Transverse colon (tissue), 4 donors: ENCODE data around the gene SULF2. TPM values are rescaled to one million over a fixed set of nuclear protein-coding genes. Genes with fewer than 3 reads are reported as not detected.

Source experiments
- DNase-seq: peaks from one replicate; pipeline ENCODE4 v3.0.0-alpha.2; 2019
- H3K27ac ChIP-seq, 4 donors: fragments of 200-600 bp; sonication (generic); 2 replicates each; pipeline ENCODE4 v1.5.1; 2016 to 2018; ENCODE audit warnings: inconsistent platforms in 4 of 4
- H3K27me3 ChIP-seq: fragments of 200-600 bp; sonication (generic); 2 replicates; pipeline ENCODE4 v1.5.1; 2017; ENCODE audit warnings: inconsistent platforms
- H3K36me3 ChIP-seq, 4 donors: fragments of 200-600 bp; sonication (generic); 2 replicates each; pipeline ENCODE4 v1.5.1; 2017 to 2019; ENCODE audit warnings: inconsistent platforms in 4 of 4
- H3K4me1 ChIP-seq, 4 donors: fragments of 200-600 bp; sonication (generic); 2 replicates each; pipeline ENCODE4 v1.5.1; 2017 to 2020; ENCODE audit warnings: inconsistent platforms in 4 of 4
- H3K4me3 ChIP-seq, 4 donors: fragments of 200-600 bp; sonication (generic); 1 replicate in 1 of 4; 2 replicates in 3 of 4; pipeline versions ENCODE4 v1.5.1 to v1.6.1; 2017 to 2019; ENCODE audit warnings: inconsistent platforms in 4 of 4
- H3K9me3 ChIP-seq, 2 donors: fragments of 200-600 bp; sonication (generic); 2 replicates each; pipeline ENCODE4 v1.5.1; 2017 to 2019; ENCODE audit warnings: inconsistent platforms in 2 of 2
- EP300 ChIP-seq: sonication (generic); formaldehyde crosslinking; IDR thresholded peaks from one replicate; pipeline ENCODE4 v1.6.1; 2017; ENCODE audit warnings: antibody characterized with exemption, low read depth
- POLR2A ChIP-seq: fragments of 450-650 bp; IDR thresholded peaks from one replicate; pipeline ENCODE4 v1.6.1; 2016; ENCODE audit warnings: antibody characterized with exemption, mild to moderate bottlenecking, moderate library complexity
- POLR2AphosphoS5 ChIP-seq, 3 donors: sonication (generic); formaldehyde crosslinking; IDR thresholded peaks; one replicate each; pipeline ENCODE4 v1.6.1; 2016; ENCODE audit warnings: antibody characterized with exemption in 3 of 3
- WGBS, 2 donors: methylation state at CpG; one replicate each; pipeline ENCODE4 v1.1.5; 2018; ENCODE audit warnings: low coverage in 1 of 2; 5-methylcytosine and 5-hydroxymethylcytosine counted together
- in situ Hi-C, 4 donors: fragments of 200-750 bp; cut with MboI; loops; one replicate each; pipeline versions ENCODE4 v1.15.0 to v1.15.1; 2017; ENCODE audit warnings: low sequenced_read_pairs in 3 of 4, low pct_ligation_motif_present in 1 of 4, low pct_unique_long_range_greater_than_20kb in 1 of 4
- intact Hi-C: fragments of 100-400 bp; cut with DNase I; formaldehyde crosslinking; loops from one replicate; pipeline ENCODE4 v1.15.1; 2023; ENCODE audit warnings: low total_unique reads
- total RNA-seq, 4 donors: library from RNA; depleted of rRNA; stranded (reverse); fragments of >200 nt; gene quantifications; one replicate each; pipeline ENCODE4 v1.1.0, GENCODE V29; 2016
- TF ChIP-seq, protein P1 (sequence below), 5 experiments: fragments of 200-600 bp in 3 of 5; fragments of 450-650 bp in 2 of 5; sonication (generic) in 3 of 5; IDR thresholded peaks; 1 replicate in 2 of 5; 2 replicates in 3 of 5; pipeline ENCODE4 v1.5.1; 2016 to 2017; ENCODE audit warnings: antibody characterized with exemption in 5 of 5, inconsistent platforms in 3 of 5, mild to moderate bottlenecking in 2 of 5, moderate library complexity in 1 of 5

Gene SULF2
- total RNA-seq, 4 donors from 2014 or later, result 103 to 257 (median 191) TPM

DNA sequence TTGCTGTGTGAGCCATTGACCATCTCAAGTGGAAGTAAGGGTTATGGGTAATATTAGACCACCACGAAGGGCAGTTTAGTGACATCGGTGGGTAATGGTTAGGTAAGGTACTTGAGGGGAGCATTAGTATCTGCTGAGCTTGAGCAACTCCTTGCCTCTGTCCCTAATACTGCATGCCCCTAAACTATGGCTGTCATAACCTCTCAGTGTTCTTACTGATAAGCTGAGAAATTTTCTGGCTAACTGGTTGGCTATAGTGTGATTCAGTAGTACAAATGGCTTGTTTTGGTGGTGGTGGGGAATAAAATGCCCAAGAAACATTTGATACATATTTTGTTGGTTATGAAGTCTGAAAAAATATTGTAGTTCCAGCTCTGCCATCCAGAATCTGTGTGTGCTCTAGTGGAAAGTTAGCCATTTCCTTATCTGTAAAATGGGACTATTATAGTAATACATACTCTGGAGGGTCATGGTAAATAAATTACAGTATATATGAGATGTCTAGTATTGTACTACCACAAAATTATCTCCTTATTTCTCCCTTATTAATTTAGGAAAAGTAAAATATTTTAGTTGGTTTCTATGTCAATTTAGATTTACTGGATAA is 170.5 kb downstream of the SULF2 start:
- TF ChIP-seq POLR2AphosphoS5 (IDR thresholded peaks at IDR 0.05), result no peak
- Histone ChIP-seq H3K9me3 (no peaks in the 10 kb centered on the region), H3K27ac (no peak overlapping the region), H3K4me1 (peaks cover 0 to 5% (median 2%) of the 10 kb centered on the region in 4 donors), H3K27me3 (no peaks in the 10 kb centered on the region), H3K4me3 (no peak overlapping the region), H3K36me3 (no peaks in the 10 kb centered on the region)
- intact Hi-C loops, result no loop called here
- in situ Hi-C loops, result loop anchor here in 3 of 4 donors (25.0 kb wide), 4 partner anchors 228 to 428 kb away; no protein-coding TSS in a partner anchor
- DNase-seq, result no peak
- WGBS, 2 donors, result 96 to 100% methylated on average over 1 to 2 of the region's 2 CpGs

DNA sequence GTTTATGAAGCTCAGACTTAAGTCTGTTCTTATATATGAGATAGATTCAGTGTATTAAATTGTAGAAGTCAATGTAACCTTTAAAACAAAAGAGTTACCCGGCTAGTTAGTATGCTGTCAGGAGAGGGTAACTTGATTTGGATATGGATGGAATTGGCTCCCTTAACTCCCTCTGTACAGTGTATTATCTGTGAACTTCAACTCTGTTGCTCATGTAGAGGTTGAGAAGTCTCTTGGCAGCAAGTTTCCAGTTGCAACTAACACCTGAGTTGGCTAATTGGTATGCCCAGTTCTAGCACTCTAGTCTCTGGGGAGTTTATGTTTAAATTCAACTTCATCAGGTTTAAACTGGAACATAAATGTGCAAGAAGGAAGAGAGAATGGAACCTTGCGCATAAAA is 172.6 kb downstream of the SULF2 start:
- Histone ChIP-seq H3K4me1 (peaks cover 0 to 7% (median 2%) of the 10 kb centered on the region in 4 donors), H3K36me3 (no peaks in the 10 kb centered on the region), H3K9me3 (no peaks in the 10 kb centered on the region), H3K27me3 (no peaks in the 10 kb centered on the region), H3K27ac (no peak overlapping the region), H3K4me3 (no peak overlapping the region)
- TF ChIP-seq POLR2A (no peak), EP300 (no peak), POLR2AphosphoS5 (IDR thresholded peaks at IDR 0.05) (no peak)
- TF ChIP-seq, protein P1, sequence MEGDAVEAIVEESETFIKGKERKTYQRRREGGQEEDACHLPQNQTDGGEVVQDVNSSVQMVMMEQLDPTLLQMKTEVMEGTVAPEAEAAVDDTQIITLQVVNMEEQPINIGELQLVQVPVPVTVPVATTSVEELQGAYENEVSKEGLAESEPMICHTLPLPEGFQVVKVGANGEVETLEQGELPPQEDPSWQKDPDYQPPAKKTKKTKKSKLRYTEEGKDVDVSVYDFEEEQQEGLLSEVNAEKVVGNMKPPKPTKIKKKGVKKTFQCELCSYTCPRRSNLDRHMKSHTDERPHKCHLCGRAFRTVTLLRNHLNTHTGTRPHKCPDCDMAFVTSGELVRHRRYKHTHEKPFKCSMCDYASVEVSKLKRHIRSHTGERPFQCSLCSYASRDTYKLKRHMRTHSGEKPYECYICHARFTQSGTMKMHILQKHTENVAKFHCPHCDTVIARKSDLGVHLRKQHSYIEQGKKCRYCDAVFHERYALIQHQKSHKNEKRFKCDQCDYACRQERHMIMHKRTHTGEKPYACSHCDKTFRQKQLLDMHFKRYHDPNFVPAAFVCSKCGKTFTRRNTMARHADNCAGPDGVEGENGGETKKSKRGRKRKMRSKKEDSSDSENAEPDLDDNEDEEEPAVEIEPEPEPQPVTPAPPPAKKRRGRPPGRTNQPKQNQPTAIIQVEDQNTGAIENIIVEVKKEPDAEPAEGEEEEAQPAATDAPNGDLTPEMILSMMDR (IDR thresholded peaks at IDR 0.05), result no peak
- no peak for DNase-seq
- WGBS, 2 donors, result 93 to 95% methylated on average over 2 of the region's 2 CpGs
- in situ Hi-C loops (loop anchor here in 3 of 4 donors (25.0 kb wide), 4 partner anchors 225 to 425 kb away; no protein-coding TSS in a partner anchor), intact Hi-C loops (no loop called here)

DNA sequence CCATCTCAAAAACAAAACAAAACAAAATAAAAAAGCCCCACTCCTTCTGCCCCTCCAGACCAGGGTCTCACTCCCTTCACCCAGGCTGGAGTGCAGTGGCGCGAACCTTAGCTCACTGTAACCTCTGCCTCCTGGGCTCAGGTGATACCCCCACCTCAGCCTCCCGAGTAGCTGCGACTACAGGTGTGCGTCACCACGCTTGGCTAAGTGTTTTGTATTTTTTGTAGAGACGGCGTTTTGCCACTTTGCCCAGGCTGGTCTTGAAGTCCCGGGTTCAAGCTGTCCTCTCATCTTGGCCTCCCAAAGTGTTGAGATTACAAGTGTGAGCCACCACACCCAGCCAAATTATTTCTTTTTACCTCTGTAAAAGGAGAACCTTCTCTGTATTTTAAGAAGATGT is 173.5 kb downstream of the SULF2 start:
- peaks cover 0 to 13% (median 2%) of the 10 kb centered on the region in 4 donors for H3K4me1 ChIP-seq
- DNase-seq, result no peak
- intact Hi-C loops, result no loop called here

GRCh38 chr20:47610945-47611250 is 174.4 kb downstream of the SULF2 start:
- no peaks in the 10 kb centered on the region for H3K9me3 ChIP-seq
- no peaks in the 10 kb centered on the region for H3K36me3 ChIP-seq
- in situ Hi-C loops (loop anchor here in 3 of 4 donors (25.0 kb wide), 4 partner anchors 224 to 424 kb away; no protein-coding TSS in a partner anchor), intact Hi-C loops (no loop called here)
- DNase-seq, result no peak
- peaks cover 0 to 13% (median 2%) of the 10 kb centered on the region in 4 donors for H3K4me1 ChIP-seq
- H3K27ac ChIP-seq, result peak overlapping the region in 1 of 4 donors; percentile 11
- TF ChIP-seq, protein P1 (IDR thresholded peaks at IDR 0.05), result no peak
- TF ChIP-seq POLR2AphosphoS5 (IDR thresholded peaks at IDR 0.05), result no peak
- TF ChIP-seq EP300, result no peak
- no peak for TF ChIP-seq POLR2A
- no peak overlapping the region for H3K4me3 ChIP-seq
- no peaks in the 10 kb centered on the region for H3K27me3 ChIP-seq

More for the DNA sequence above, 173.5 kb downstream of the SULF2 start:
- Histone ChIP-seq H3K27me3 (no peaks in the 10 kb centered on the region), H3K9me3 (no peaks in the 10 kb centered on the region), H3K36me3 (no peaks in the 10 kb centered on the region), H3K4me3 (no peak overlapping the region), H3K27ac (no peak overlapping the region)
- no peak for TF ChIP-seq POLR2A
- TF ChIP-seq, protein P1 (IDR thresholded peaks at IDR 0.05), result no peak
- in situ Hi-C loops, result loop anchor here in 3 of 4 donors (25.0 kb wide), 4 partner anchors 224 to 424 kb away; no protein-coding TSS in a partner anchor
- 97 to 99% methylated on average over 5 to 9 of the region's 9 CpGs for WGBS, 2 donors
